ENCODE results near the gene ARPP19. TPM values are rescaled to one million over a fixed set of nuclear protein-coding genes. Genes with fewer than 3 reads are reported as not detected.
A peak's percentile ranks its signal among the peaks of the same experiment; 100 is the strongest.

The ARPP19 gene
- total RNA-seq, 6 experiments from 2014 or later: 47.0 to 73.9 (median 51.6) TPM

- DNase-seq (no peak), ATAC-seq (no peak)
- H3K4me1 ChIP-seq: peaks cover 0 to 13% (median 2%) of the 10 kb centered on the region in 4 donors
- H3K9me3 ChIP-seq: no peaks in the 10 kb centered on the region
- no peak overlapping the region for H3K4me3 ChIP-seq
- TF ChIP-seq POLR2A (IDR thresholded peaks at IDR 0.05): no peak
- TF ChIP-seq, protein P1, sequence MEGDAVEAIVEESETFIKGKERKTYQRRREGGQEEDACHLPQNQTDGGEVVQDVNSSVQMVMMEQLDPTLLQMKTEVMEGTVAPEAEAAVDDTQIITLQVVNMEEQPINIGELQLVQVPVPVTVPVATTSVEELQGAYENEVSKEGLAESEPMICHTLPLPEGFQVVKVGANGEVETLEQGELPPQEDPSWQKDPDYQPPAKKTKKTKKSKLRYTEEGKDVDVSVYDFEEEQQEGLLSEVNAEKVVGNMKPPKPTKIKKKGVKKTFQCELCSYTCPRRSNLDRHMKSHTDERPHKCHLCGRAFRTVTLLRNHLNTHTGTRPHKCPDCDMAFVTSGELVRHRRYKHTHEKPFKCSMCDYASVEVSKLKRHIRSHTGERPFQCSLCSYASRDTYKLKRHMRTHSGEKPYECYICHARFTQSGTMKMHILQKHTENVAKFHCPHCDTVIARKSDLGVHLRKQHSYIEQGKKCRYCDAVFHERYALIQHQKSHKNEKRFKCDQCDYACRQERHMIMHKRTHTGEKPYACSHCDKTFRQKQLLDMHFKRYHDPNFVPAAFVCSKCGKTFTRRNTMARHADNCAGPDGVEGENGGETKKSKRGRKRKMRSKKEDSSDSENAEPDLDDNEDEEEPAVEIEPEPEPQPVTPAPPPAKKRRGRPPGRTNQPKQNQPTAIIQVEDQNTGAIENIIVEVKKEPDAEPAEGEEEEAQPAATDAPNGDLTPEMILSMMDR (IDR thresholded peaks at IDR 0.05): no peak
- intact Hi-C loops (cut with DNase I): no loop called here
- no peaks in the 10 kb centered on the region for H3K27me3 ChIP-seq
- 82% methylated on average over 4 of the region's 4 CpGs for WGBS (ENCODE audit: insufficient coverage, low coverage, low lambda C conversion rate, missing lambda C conversion rate)
- H3K27ac ChIP-seq: no peak overlapping the region
- H3K36me3 ChIP-seq: no peaks in the 10 kb centered on the region
These were observed 44.4 kb downstream of the ARPP19 start for GRCh38 chr15:52524223-52525136.

- ATAC-seq: peak in 1 of 4 donors; percentile 22
- H3K4me1 ChIP-seq: peaks cover 0 to 8% (median 0%) of the 10 kb centered on the region in 4 donors
- TF ChIP-seq POLR2A (IDR thresholded peaks at IDR 0.05): no peak
- TF ChIP-seq, protein P1 (IDR thresholded peaks at IDR 0.05): no peak
- no peaks in the 10 kb centered on the region for H3K27me3 ChIP-seq
- no peak for DNase-seq
- no peak overlapping the region for H3K4me3 ChIP-seq
- no peak overlapping the region for H3K27ac ChIP-seq
- 69% methylated on average over 5 of the region's 5 CpGs for WGBS (ENCODE audit: insufficient coverage, low coverage, low lambda C conversion rate, missing lambda C conversion rate)
- intact Hi-C loops (cut with DNase I): no loop called here
- H3K9me3 ChIP-seq: no peaks in the 10 kb centered on the region
- H3K36me3 ChIP-seq: no peaks in the 10 kb centered on the region
These were observed 45.2 kb downstream of the ARPP19 start for GRCh38 chr15:52523647-52524046.

DNA sequence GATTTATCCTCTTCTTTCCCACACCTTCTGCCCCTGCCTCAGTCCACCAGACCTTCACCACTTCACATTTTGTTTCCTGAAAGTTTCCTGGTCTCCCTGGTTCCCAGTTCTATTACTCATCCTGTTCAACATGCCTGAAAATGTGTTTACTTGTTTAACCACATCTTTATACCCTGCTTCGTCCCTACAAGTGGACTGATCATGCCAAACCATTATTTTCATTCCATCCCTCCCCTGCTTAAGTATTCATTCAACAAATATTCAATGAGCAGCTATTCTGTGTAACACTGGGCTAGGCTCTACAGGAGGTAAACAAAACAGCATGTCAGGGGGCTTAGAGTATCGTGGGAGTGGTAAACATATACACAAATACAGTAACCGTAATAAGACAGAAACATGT is 45.6 kb downstream of the ARPP19 start:
- Histone ChIP-seq H3K4me3 (no peak overlapping the region), H3K27ac (no peak overlapping the region), H3K36me3 (no peaks in the 10 kb centered on the region), H3K4me1 (peaks cover 0 to 5% (median 0%) of the 10 kb centered on the region in 4 donors), H3K9me3 (no peaks in the 10 kb centered on the region), H3K27me3 (no peaks in the 10 kb centered on the region)
- intact Hi-C loops (cut with DNase I): no loop called here
- ATAC-seq: no peak
- TF ChIP-seq, protein P1 (IDR thresholded peaks at IDR 0.05): no peak
- TF ChIP-seq POLR2A (IDR thresholded peaks at IDR 0.05): no peak
- no peak for DNase-seq
- 69% methylated on average over 3 of the region's 3 CpGs for WGBS (ENCODE audit: insufficient coverage, low coverage, low lambda C conversion rate, missing lambda C conversion rate)

DNA sequence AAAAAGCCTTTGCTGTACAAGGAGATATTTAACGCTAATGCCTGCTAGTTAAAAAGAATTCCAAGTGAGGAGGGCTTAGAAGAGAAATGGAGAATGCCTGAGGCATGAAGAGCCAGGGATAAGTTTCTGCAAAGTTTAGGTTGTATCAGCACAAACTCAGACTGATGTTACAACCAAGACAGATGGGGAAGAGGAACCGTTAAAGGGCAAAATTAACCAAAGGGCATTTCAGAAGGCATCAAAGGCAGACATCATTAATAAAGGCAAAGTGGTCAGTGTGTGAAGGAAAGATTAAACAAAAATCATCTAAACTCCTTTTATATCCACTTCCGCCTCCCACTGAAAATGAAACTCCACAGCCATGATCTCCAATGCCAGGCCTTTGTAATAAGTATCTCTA is 47.1 kb downstream of the ARPP19 start:
- no peak overlapping the region for H3K4me3 ChIP-seq
- no peaks in the 10 kb centered on the region for H3K9me3 ChIP-seq
- ATAC-seq (no peak), DNase-seq (no peak)
- intact Hi-C loops (cut with DNase I): no loop called here
- no peaks in the 10 kb centered on the region for H3K27me3 ChIP-seq
- no peaks in the 10 kb centered on the region for H3K36me3 ChIP-seq
- H3K4me1 ChIP-seq: no peaks in the 10 kb centered on the region
- TF ChIP-seq, protein P1 (IDR thresholded peaks at IDR 0.05): no peak
- TF ChIP-seq POLR2A (IDR thresholded peaks at IDR 0.05): no peak
- 83% methylated on average over 3 of the region's 3 CpGs for WGBS (ENCODE audit: insufficient coverage, low coverage, low lambda C conversion rate, missing lambda C conversion rate)
- no peak overlapping the region for H3K27ac ChIP-seq

Data from right lobe of liver (tissue), 6 donors.